Measurements from ENCODE around the gene MRRF. TPM values are rescaled to one million over a fixed set of nuclear protein-coding genes. Genes with fewer than 3 reads are reported as not detected.

Gene MRRF
- total RNA-seq, 3 donors from 2014 or later (not counting 1 experiment from before 2014, with no cell fraction given), result 17.7 to 29.9 (median 21.3) TPM

DNA sequence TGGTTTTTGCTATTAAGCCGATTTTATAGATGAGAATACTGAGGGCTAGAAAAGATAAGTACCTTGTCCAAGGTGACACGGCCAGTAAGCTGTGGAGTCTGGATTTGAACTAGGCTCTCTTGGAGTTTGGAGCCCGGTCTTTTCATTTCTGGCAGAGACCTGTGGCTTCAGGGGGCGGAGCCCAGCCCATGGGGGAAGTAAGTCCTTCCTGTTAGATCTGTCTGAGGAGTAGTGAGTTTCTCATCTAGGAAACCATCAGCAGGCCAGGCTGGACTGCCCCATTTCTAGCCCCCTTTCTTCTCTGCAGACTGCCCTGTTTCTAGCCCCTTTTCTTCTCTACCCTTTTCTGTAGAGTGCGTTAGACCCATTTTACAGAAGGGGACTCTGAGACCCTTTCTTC, 105.6 kb downstream of the MRRF start:
- Histone ChIP-seq H3K27ac (ENCODE audit: low read length) (peak overlapping the region; percentile 47), H3K4me1 (ENCODE audit: control insufficient read depth, insufficient read depth, low read length) (peaks cover 17% of the 10 kb centered on the region), H3K36me3 (ENCODE audit: control insufficient read depth, insufficient read depth, low read length) (no peaks in the 10 kb centered on the region), H3K27me3 (ENCODE audit: control insufficient read depth, insufficient read depth, low read length) (no peaks in the 10 kb centered on the region), H3K4me3 (ENCODE audit: low read length) (peak overlapping the region; percentile 46), H3K9me3 (ENCODE audit: control insufficient read depth, insufficient read depth, low read length) (no peaks in the 10 kb centered on the region)
- Mint-ChIP-seq H3K27me3 (ENCODE audit: low read depth in 2 of 2) (peaks cover 5 to 15% of the 10 kb centered on the region in 2 donors), H3K9me3 (no peaks in the 10 kb centered on the region), H3K4me3 (peak overlapping the region; percentile 87), H3K36me3 (no peaks in the 10 kb centered on the region), H3K4me1 (peaks cover 16 to 17% of the 10 kb centered on the region in 2 donors), H3K27ac (peak overlapping the region; percentile 36 to 62)
- WGBS (ENCODE audit: insufficient coverage), result 38% methylated on average over 5 of the region's 5 CpGs
- DNase-seq (no peak), ATAC-seq (peak in 2 of 3 donors; percentile 31 to 39)
- intact Hi-C loops (cut with micrococcal nuclease), result no loop called here
- TF ChIP-seq, protein P1, sequence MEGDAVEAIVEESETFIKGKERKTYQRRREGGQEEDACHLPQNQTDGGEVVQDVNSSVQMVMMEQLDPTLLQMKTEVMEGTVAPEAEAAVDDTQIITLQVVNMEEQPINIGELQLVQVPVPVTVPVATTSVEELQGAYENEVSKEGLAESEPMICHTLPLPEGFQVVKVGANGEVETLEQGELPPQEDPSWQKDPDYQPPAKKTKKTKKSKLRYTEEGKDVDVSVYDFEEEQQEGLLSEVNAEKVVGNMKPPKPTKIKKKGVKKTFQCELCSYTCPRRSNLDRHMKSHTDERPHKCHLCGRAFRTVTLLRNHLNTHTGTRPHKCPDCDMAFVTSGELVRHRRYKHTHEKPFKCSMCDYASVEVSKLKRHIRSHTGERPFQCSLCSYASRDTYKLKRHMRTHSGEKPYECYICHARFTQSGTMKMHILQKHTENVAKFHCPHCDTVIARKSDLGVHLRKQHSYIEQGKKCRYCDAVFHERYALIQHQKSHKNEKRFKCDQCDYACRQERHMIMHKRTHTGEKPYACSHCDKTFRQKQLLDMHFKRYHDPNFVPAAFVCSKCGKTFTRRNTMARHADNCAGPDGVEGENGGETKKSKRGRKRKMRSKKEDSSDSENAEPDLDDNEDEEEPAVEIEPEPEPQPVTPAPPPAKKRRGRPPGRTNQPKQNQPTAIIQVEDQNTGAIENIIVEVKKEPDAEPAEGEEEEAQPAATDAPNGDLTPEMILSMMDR (IDR thresholded peaks at IDR 0.05), result no peak

DNA sequence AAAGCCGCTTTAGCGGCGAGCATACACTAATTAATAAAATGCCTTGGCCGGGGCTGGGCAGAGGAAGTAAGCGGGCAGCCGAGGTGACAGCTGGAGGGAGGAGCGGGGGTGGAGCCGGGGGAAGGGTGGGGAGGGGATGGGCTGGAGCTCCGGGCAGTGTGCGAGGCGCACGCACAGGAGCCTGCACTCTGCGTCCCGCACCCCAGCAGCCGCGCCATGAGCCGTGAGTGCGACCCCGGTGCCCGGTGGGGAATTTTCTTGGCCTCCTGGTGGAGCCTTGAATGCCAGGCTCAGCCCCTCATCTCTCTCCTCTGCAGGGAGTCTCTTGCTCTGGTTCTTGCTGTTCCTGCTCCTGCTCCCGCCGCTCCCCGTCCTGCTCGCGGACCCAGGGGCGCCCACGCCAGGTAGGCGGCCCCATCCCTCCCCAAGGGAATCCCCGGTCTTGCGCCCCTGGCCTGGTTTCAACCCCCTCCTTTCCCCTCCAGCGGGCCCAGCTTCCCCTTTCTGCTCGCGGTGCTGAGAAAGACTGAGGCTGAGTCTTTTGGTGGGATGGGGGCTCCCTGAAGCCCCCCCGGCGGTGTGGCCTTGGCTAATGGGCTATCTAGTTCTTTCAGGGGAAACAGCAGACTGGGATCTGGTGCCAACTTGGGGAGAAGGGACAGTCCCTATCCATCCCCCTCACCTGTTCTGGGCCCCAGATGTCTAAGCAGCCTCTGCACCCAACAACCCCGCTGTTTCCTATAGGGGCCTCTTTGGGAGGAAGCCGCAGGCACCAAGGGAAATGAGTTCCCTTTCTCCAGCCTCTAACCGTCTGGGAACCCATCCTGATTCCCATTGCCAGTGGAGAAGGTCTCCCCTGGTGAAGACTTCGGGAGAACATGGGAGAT, 106.4 kb downstream of the MRRF start, which contains the start of gene PTGS1:
TSS of gene PTGS1 (plus strand) at position 156 of the 887 bp plus-strand sequence. CDS start at position 217, 61 bp downstream.
- no peaks in the 10 kb centered on the region for H3K36me3 Mint-ChIP-seq
- WGBS (ENCODE audit: insufficient coverage), result 2% methylated on average over 38 of the region's 39 CpGs
- Histone ChIP-seq H3K27me3 (ENCODE audit: control insufficient read depth, insufficient read depth, low read length) (no peaks in the 10 kb centered on the region), H3K4me1 (ENCODE audit: control insufficient read depth, insufficient read depth, low read length) (peaks cover 23% of the 10 kb centered on the region), H3K27ac (ENCODE audit: low read length) (peak within 1 kb of the TSS; percentile 47), H3K9me3 (ENCODE audit: control insufficient read depth, insufficient read depth, low read length) (no peaks in the 10 kb centered on the region), H3K4me3 (ENCODE audit: low read length) (peak within 1 kb of the TSS; percentile 46), H3K36me3 (ENCODE audit: control insufficient read depth, insufficient read depth, low read length) (no peaks in the 10 kb centered on the region)
- H3K27ac Mint-ChIP-seq, result peak within 1 kb of the TSS; percentile 36 to 62
- intact Hi-C loops (cut with micrococcal nuclease), result no loop called here
- DNase-seq (peak in 1 of 2 donors; percentile 27), ATAC-seq (peak; percentile 82 to 90 (median 88))
- peaks cover 16 to 17% of the 10 kb centered on the region in 2 donors for H3K4me1 Mint-ChIP-seq
- peak within 1 kb of the TSS; percentile 87 for H3K4me3 Mint-ChIP-seq
- no peaks in the 10 kb centered on the region for H3K9me3 Mint-ChIP-seq
- TF ChIP-seq, protein P1 (IDR thresholded peaks at IDR 0.05), result no peak
- peaks cover 9 to 15% of the 10 kb centered on the region in 2 donors for H3K27me3 Mint-ChIP-seq (ENCODE audit: low read depth in 2 of 2)

DNA sequence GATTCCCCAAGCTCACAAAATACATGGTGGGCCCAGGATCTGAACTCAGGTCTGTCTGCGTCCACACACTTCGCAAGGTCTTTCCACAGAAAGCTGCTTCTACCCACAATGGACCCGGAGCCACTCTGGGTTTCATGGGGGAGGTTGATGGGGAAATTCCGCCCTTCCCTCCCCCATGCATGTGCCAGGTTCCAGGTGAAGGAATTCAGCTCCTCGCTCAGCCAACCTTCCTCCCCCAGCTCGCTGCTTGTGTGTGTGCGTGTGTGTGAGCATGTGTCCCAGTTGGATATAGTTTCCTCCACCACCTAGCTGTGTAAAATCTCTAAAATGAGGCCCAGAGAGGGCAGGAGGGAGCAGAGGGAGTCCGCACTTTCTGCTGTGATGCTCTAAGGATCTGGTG, 107.2 kb downstream of the MRRF start:
- Mint-ChIP-seq H3K9me3 (no peaks in the 10 kb centered on the region), H3K4me1 (peaks cover 16 to 17% of the 10 kb centered on the region in 2 donors), H3K27me3 (ENCODE audit: low read depth in 2 of 2) (peaks cover 9 to 15% of the 10 kb centered on the region in 2 donors), H3K27ac (no peak overlapping the region), H3K36me3 (no peaks in the 10 kb centered on the region), H3K4me3 (peak overlapping the region; percentile 87)
- H3K4me1 ChIP-seq (ENCODE audit: control insufficient read depth, insufficient read depth, low read length), result peaks cover 23% of the 10 kb centered on the region
- no peaks in the 10 kb centered on the region for H3K36me3 ChIP-seq (ENCODE audit: control insufficient read depth, insufficient read depth, low read length)
- ATAC-seq, result no peak
- H3K27me3 ChIP-seq (ENCODE audit: control insufficient read depth, insufficient read depth, low read length), result no peaks in the 10 kb centered on the region
- DNase-seq, result no peak
- 98% methylated on average over 3 of the region's 8 CpGs for WGBS (ENCODE audit: insufficient coverage)
- TF ChIP-seq, protein P1 (IDR thresholded peaks at IDR 0.05), result no peak
- no peak overlapping the region for H3K27ac ChIP-seq (ENCODE audit: low read length)
- intact Hi-C loops (cut with micrococcal nuclease), result no loop called here
- no peak overlapping the region for H3K4me3 ChIP-seq (ENCODE audit: low read length)
- H3K9me3 ChIP-seq (ENCODE audit: control insufficient read depth, insufficient read depth, low read length), result no peaks in the 10 kb centered on the region

Measured in natural killer cell (primary cell).